ENCODE data around the gene PTCH2. TPM values are rescaled to one million over a fixed set of nuclear protein-coding genes. Genes with fewer than 3 reads are reported as not detected.

Gene PTCH2
- total RNA-seq, 1 donor from 2014 or later = 1.0 TPM

DNA sequence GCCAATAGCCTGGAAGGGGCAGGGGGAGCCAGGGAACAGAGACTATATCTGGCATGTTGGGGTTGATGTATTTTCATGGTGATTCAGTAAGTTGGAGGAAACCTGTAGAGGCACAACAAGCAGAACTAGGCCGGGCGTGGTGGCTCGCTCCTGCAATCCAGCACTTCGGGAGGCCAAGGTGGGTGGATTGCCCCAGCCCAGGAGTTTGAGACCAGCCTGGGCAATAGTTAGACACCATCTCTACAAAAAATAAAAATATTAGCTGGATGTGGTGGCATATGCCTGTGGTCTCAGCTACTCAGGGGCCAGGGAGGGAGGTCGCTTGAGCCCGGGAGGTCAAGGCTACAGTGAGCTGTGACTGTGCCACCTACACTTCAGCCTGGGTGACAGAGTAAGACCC, 10.1 kb upstream of the PTCH2 start:
- Histone ChIP-seq H3K27ac (no peak overlapping the region), H3K9me3 (no peaks in the 10 kb centered on the region), H3K36me3 (peaks cover 26% of the 10 kb centered on the region), H3K27me3 (ENCODE audit: low read depth) (no peaks in the 10 kb centered on the region), H3K4me3 (no peak overlapping the region), H3K4me1 (no peaks in the 10 kb centered on the region)
- TF ChIP-seq, protein P1, sequence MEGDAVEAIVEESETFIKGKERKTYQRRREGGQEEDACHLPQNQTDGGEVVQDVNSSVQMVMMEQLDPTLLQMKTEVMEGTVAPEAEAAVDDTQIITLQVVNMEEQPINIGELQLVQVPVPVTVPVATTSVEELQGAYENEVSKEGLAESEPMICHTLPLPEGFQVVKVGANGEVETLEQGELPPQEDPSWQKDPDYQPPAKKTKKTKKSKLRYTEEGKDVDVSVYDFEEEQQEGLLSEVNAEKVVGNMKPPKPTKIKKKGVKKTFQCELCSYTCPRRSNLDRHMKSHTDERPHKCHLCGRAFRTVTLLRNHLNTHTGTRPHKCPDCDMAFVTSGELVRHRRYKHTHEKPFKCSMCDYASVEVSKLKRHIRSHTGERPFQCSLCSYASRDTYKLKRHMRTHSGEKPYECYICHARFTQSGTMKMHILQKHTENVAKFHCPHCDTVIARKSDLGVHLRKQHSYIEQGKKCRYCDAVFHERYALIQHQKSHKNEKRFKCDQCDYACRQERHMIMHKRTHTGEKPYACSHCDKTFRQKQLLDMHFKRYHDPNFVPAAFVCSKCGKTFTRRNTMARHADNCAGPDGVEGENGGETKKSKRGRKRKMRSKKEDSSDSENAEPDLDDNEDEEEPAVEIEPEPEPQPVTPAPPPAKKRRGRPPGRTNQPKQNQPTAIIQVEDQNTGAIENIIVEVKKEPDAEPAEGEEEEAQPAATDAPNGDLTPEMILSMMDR (IDR thresholded peaks at IDR 0.05) = no peak
- no peak for DNase-seq
- intact Hi-C loops (cut with DNase I) = no loop called here
- no peak for ATAC-seq

- ATAC-seq (no peak), DNase-seq (no peak)
- H3K9me3 ChIP-seq = no peaks in the 10 kb centered on the region
- H3K4me1 ChIP-seq = no peaks in the 10 kb centered on the region
- TF ChIP-seq, protein P1 (IDR thresholded peaks at IDR 0.05) = no peak
- H3K27ac ChIP-seq = no peak overlapping the region
- peaks cover 14% of the 10 kb centered on the region for H3K36me3 ChIP-seq
- intact Hi-C loops (cut with DNase I) = no loop called here
- H3K4me3 ChIP-seq = no peak overlapping the region
- H3K27me3 ChIP-seq (ENCODE audit: low read depth) = no peaks in the 10 kb centered on the region
Observed at GRCh38 chr1:44851308-44851707, 8.3 kb upstream of the PTCH2 start.

GRCh38 chr1:44849575-44850132, 6.6 kb upstream of the PTCH2 start:
- no peak overlapping the region for H3K27ac ChIP-seq
- no peaks in the 10 kb centered on the region for H3K4me1 ChIP-seq
- no peak overlapping the region for H3K4me3 ChIP-seq
- H3K36me3 ChIP-seq = peaks cover 14% of the 10 kb centered on the region
- DNase-seq = no peak
- intact Hi-C loops (cut with DNase I) = no loop called here
- no peaks in the 10 kb centered on the region for H3K27me3 ChIP-seq (ENCODE audit: low read depth)
- ATAC-seq = no peak
- H3K9me3 ChIP-seq = no peaks in the 10 kb centered on the region
- TF ChIP-seq, protein P1 (IDR thresholded peaks at IDR 0.05) = no peak

- H3K4me1 ChIP-seq = peaks cover under 1% of the 10 kb centered on the region
- TF ChIP-seq, protein P1 (IDR thresholded peaks at IDR 0.05) = no peak
- ATAC-seq (no peak), DNase-seq (no peak)
- intact Hi-C loops (cut with DNase I) = no loop called here
- H3K36me3 ChIP-seq = peaks cover 14% of the 10 kb centered on the region
- H3K27me3 ChIP-seq (ENCODE audit: low read depth) = no peaks in the 10 kb centered on the region
- no peak overlapping the region for H3K4me3 ChIP-seq
- no peak overlapping the region for H3K27ac ChIP-seq
- no peaks in the 10 kb centered on the region for H3K9me3 ChIP-seq
Observed at GRCh38 chr1:44848456-44849181, 5.6 kb upstream of the PTCH2 start.

GRCh38 chr1:44847845-44848244, 4.8 kb upstream of the PTCH2 start:
- no peaks in the 10 kb centered on the region for H3K27me3 ChIP-seq (ENCODE audit: low read depth)
- H3K36me3 ChIP-seq = peaks cover 14% of the 10 kb centered on the region
- H3K9me3 ChIP-seq = no peaks in the 10 kb centered on the region
- H3K27ac ChIP-seq = no peak overlapping the region
- peaks cover 8% of the 10 kb centered on the region for H3K4me1 ChIP-seq
- intact Hi-C loops (cut with DNase I) = no loop called here
- TF ChIP-seq, protein P1 (IDR thresholded peaks at IDR 0.05) = no peak
- ATAC-seq = no peak
- no peak overlapping the region for H3K4me3 ChIP-seq
- DNase-seq = no peak
